Endodermal cell (in vitro differentiated cells): Measurements from ENCODE around the gene STAMBP. TPM values are rescaled to one million over a fixed set of nuclear protein-coding genes. Genes with fewer than 3 reads are reported as not detected.
"Not testable (repeated sequence)": the region's sequence is repeated elsewhere in the genome, so short reads cannot be mapped to it uniquely, and the experiment has no call there.

ENCODE experiments used
- DNase-seq: peaks from one replicate; pipeline ENCODE4 v3.0.0-alpha.2; 2017
- H3K27ac ChIP-seq: 2 replicates; pipeline ENCODE4 v1.5.1; 2013; ENCODE audit warnings: mild to moderate bottlenecking, low read depth, low read length, moderate library complexity
- H3K27me3 ChIP-seq: 2 replicates; pipeline ENCODE4 v1.6.1; 2013; ENCODE audit warnings: mild to moderate bottlenecking, low read length, moderate library complexity; ENCODE audit not compliant: insufficient read depth, control insufficient read depth, poor library complexity, severe bottlenecking
- H3K36me3 ChIP-seq: 2 replicates; pipeline ENCODE4 v1.7.0; 2013; ENCODE audit warnings: mild to moderate bottlenecking, low read length, moderate library complexity; ENCODE audit not compliant: control insufficient read depth, insufficient read depth
- H3K4me1 ChIP-seq: one replicate; pipeline ENCODE4 v1.7.0; 2013; ENCODE audit warnings: low read length; ENCODE audit not compliant: control insufficient read depth, insufficient read depth
- H3K4me3 ChIP-seq: 2 replicates; pipeline ENCODE4 v1.5.1; 2013; ENCODE audit warnings: mild to moderate bottlenecking, low read length, moderate library complexity
- H3K9ac ChIP-seq: 2 replicates; pipeline ENCODE4 v1.6.1; 2013; ENCODE audit warnings: mild to moderate bottlenecking, low read length, moderate library complexity; ENCODE audit not compliant: poor library complexity, severe bottlenecking; ENCODE audit errors: extremely low read depth
- H3K9me3 ChIP-seq: 2 replicates; pipeline ENCODE4 v1.6.1; 2013; ENCODE audit warnings: mild to moderate bottlenecking, low read length, moderate library complexity; ENCODE audit not compliant: control insufficient read depth
- H3K27ac Mint-ChIP-seq: 2 replicates; pipeline ENCODE4 v1.8.0; 2020; ENCODE audit warnings: mixed read lengths
- H3K27me3 Mint-ChIP-seq: 2 replicates; pipeline ENCODE4 v1.8.0; 2021; ENCODE audit warnings: mild to moderate bottlenecking, mixed read lengths; ENCODE audit not compliant: insufficient read depth
- H3K36me3 Mint-ChIP-seq: 2 replicates; pipeline ENCODE4 v1.8.0; 2020; ENCODE audit warnings: low read depth, mixed read lengths
- H3K4me1 Mint-ChIP-seq: 2 replicates; pipeline ENCODE4 v1.8.0; 2020; ENCODE audit warnings: mixed read lengths
- H3K4me3 Mint-ChIP-seq: 2 replicates; pipeline ENCODE4 v1.8.0; 2020; ENCODE audit warnings: mild to moderate bottlenecking, moderate library complexity, mixed read lengths
- H3K9me3 Mint-ChIP-seq: 2 replicates; pipeline ENCODE4 v1.8.0; 2020; ENCODE audit warnings: mild to moderate bottlenecking, mixed read lengths
- CTCF ChIP-seq: fragments of 200-600 bp; sonication (generic); conservative IDR thresholded peaks from 2 replicates; pipeline ENCODE4 v1.5.0; 2021; ENCODE audit warnings: antibody characterized with exemption, mild to moderate bottlenecking
- whole genome bisulfite sequencing, 2 experiments: methylation state at CpG; one replicate each; pipeline versions ENCODE4 v1.1.5 to v1.1.7; 2013; ENCODE audit warnings: missing lambda C conversion rate in 2 of 2, mixed read lengths in 1 of 2; ENCODE audit not compliant: insufficient coverage in 1 of 2, insufficient read length in 1 of 2; 5-methylcytosine and 5-hydroxymethylcytosine counted together
- long read RNA-seq, 4 experiments: library from polyadenylated mRNA in 2 of 4; library from RNA in 1 of 4; library from capped mRNA in 1 of 4; stranded (forward) in 3 of 4; unstranded in 1 of 4; transcript quantifications; one replicate each; pipeline ENCODE4 v2.0.0, GENCODE V29; 2020 to 2021; ENCODE audit warnings: inconsistent platforms in 1 of 4
- polyA plus RNA-seq, 2 experiments: library from polyadenylated mRNA; stranded (reverse); fragments of 50-300 nt; gene quantifications; one replicate each; pipeline ENCODE4 v1.2.3, GENCODE V29; 2013
- total RNA-seq, 2 donors: library from RNA; stranded (reverse); fragmentation: NEBNext Ultra II Directional in 1 of 2; extraction: Animal tissue kit (Norgen Biotek cat#: 25700) in 1 of 2; gene quantifications; 2 replicates in 1 of 2; 3 replicates in 1 of 2; pipeline ENCODE4 v1.2.1, GENCODE V29; 2021

Gene STAMBP
- total RNA-seq, result 10 to 100 TPM; 41.6 to 42.4 TPM
- 51.0 TPM for polyA plus RNA-seq (2013, experiment 1 of 2)
- 54.2 TPM for polyA plus RNA-seq (2013, experiment 2 of 2)
- long read RNA-seq, experiment 1, full-length matches to known transcripts, result 1 of 18 reads
- long read RNA-seq, experiment 1, partial matches to known transcripts, result 13 of 18 reads
- long read RNA-seq, experiment 1, other reads (novel, unspliced or antisense), result 4 of 18 reads
- long read RNA-seq, experiment 2, full-length matches to known transcripts, result 42 of 84 reads
- long read RNA-seq, experiment 2, partial matches to known transcripts, result 8 of 84 reads
- long read RNA-seq, experiment 2, other reads (novel, unspliced or antisense), result 34 of 84 reads
- long read RNA-seq, experiment 3, full-length matches to known transcripts, result 60 of 110 reads
- long read RNA-seq, experiment 3, partial matches to known transcripts, result 10 of 110 reads
- long read RNA-seq, experiment 3, other reads (novel, unspliced or antisense), result 40 of 110 reads
- long read RNA-seq, experiment 4, full-length matches to known transcripts, result 31 of 58 reads
- long read RNA-seq, experiment 4, partial matches to known transcripts, result 17 of 58 reads
- long read RNA-seq, experiment 4, other reads (novel, unspliced or antisense), result 10 of 58 reads

DNA sequence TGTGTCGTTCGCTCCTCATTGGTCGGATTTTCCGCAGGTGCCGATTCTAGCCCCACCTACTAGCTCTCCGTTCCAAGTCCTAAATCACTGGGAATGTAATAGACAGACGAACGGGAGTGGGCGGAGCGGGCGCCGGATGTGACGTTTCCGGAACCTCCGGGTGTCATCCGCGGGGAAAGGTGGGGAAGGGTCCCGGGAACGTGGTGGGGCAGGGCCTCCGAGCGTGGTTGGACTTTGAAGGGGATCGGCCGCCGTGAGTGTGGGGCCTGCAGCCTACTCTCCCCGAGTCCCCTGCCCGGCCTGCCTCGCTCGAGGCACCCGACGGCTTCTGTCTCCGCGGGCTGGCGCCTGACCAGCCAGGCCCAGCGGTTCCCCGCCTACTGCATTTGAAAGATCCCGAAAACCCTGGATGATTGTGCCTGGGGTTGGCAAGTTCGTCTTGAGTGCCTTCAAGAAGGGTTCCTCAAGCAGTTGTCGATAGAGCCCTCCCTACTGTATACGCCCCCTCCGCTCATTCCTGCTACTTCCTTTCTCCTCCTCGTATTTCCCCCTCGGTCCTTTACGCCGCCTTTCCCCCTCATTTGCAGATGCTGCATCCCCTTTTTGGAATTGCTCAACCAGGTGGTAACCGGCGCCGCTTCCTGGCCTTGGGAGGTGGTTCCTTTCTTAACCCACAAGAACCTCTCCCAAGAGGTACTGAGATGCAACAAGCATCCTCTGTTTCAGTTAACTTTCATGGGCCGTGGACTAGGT is at the start of gene STAMBP:
STAMBP (plus strand) TSS at position 144 of the 753 bp plus-strand sequence. CDS start 1,896 bp downstream, outside the sequence.
- H3K36me3 ChIP-seq, result peaks cover 27% of the 10 kb centered on the region
- peaks cover 17% of the 10 kb centered on the region for H3K4me1 Mint-ChIP-seq
- peak within 1 kb of the TSS; percentile 90 for H3K4me3 ChIP-seq
- no peaks in the 10 kb centered on the region for H3K9me3 ChIP-seq
- H3K27ac Mint-ChIP-seq, result peak within 1 kb of the TSS; percentile 97
- WGBS, 2 experiments, result 0 to 1% methylated on average over 19 to 48 of the region's 48 CpGs
- H3K4me1 ChIP-seq, result peaks cover 3% of the 10 kb centered on the region
- peak within 1 kb of the TSS; percentile 73 for H3K9ac ChIP-seq
- peaks cover 25% of the 10 kb centered on the region for H3K27me3 Mint-ChIP-seq
- H3K27ac ChIP-seq, result peak within 1 kb of the TSS; percentile 57
- H3K9me3 Mint-ChIP-seq, result peaks cover 3% of the 10 kb centered on the region
- TF ChIP-seq CTCF, result no peak
- peaks cover 21% of the 10 kb centered on the region for H3K36me3 Mint-ChIP-seq
- peak within 1 kb of the TSS; percentile 94 for H3K4me3 Mint-ChIP-seq
- H3K27me3 ChIP-seq, result peaks cover 28% of the 10 kb centered on the region
- DNase-seq, result peak; percentile 98

DNA sequence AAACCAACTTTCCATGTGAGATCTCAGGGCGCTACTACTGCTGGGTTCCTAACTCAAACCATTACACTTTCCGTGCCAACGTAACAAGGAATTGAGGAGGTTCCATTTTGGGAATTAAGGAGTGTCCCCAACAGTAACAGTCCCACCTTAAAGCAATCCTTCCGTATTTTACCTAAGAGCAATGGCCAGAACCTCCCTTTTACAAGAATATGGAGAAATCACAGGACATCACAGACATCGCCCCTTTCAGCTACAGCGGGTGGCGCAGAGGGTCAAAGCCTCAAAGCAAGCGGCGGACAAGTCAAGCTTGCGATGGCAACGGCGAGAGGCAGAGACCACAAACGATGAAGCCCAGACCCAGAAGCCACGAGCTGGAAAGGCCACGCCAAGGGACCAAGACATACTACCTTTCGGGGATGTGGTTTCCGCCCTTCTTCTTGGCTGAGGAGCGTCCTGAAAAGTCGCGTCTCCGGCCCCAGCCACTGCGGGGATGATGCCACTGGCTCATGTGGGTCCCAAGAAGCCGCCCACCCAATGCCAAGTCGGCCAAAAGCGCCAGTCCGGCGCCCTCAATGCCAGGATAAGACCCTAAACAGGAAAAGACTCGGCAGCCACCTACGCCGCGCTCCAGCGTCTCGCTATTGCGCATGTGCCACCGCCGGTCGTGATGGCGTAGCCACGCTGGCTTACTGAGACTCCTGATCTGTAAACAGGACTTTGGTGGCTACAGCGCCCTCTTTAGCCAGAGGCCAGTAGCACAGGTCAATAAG is 49.1 kb upstream of the STAMBP start, which contains the start of gene DUSP11:
DUSP11 (minus strand) TSS at position 637 of the 770 bp plus-strand sequence; CDS start at position 508, 129 bp downstream.
- H3K9me3 ChIP-seq, result no peaks in the 10 kb centered on the region
- H3K4me1 Mint-ChIP-seq, result peaks cover 5% of the 10 kb centered on the region
- H3K27me3 ChIP-seq, result no peaks in the 10 kb centered on the region
- H3K4me3 ChIP-seq, result peak within 1 kb of the TSS; percentile 92
- 0% methylated on average over 21 to 40 of the region's 40 CpGs for WGBS, 2 experiments
- H3K27ac ChIP-seq, result no peak within 1 kb of the TSS
- H3K27ac Mint-ChIP-seq, result peak within 1 kb of the TSS; percentile 96
- H3K4me1 ChIP-seq, result no peaks in the 10 kb centered on the region
- peaks cover 22% of the 10 kb centered on the region for H3K36me3 ChIP-seq
- peak within 1 kb of the TSS; percentile 89 for H3K9ac ChIP-seq
- peak; percentile 99 for DNase-seq
- peak; percentile 90 for TF ChIP-seq CTCF
- no peaks in the 10 kb centered on the region for H3K27me3 Mint-ChIP-seq
- no peaks in the 10 kb centered on the region for H3K9me3 Mint-ChIP-seq
- peaks cover 22% of the 10 kb centered on the region for H3K36me3 Mint-ChIP-seq
- H3K4me3 Mint-ChIP-seq, result peak within 1 kb of the TSS; percentile 97

- WGBS, 2 experiments, result 0 to 11% methylated on average over 1 to 7 of the region's 7 CpGs
- no peak for DNase-seq
- Mint-ChIP-seq H3K36me3 (peaks cover 17% of the 10 kb centered on the region), H3K4me3 (peak overlapping the region; percentile 97), H3K27ac (no peak overlapping the region), H3K4me1 (peaks cover 5% of the 10 kb centered on the region), H3K27me3 (no peaks in the 10 kb centered on the region), H3K9me3 (no peaks in the 10 kb centered on the region)
- Histone ChIP-seq H3K27me3 (no peaks in the 10 kb centered on the region), H3K27ac (no peak overlapping the region), H3K9me3 (no peaks in the 10 kb centered on the region), H3K36me3 (peaks cover 16% of the 10 kb centered on the region), H3K4me3 (peak overlapping the region; percentile 92), H3K4me1 (no peaks in the 10 kb centered on the region), H3K9ac (no peak overlapping the region)
- no peak for TF ChIP-seq CTCF
These were observed 48.6 kb upstream of the STAMBP start for GRCh38 chr2:73780237-73780582.

- DNase-seq, result peak; percentile 43
- H3K27me3 Mint-ChIP-seq, H3K4me1 ChIP-seq, H3K36me3 Mint-ChIP-seq, H3K4me3 ChIP-seq, H3K27me3 ChIP-seq, H3K4me1 Mint-ChIP-seq, H3K4me3 Mint-ChIP-seq, H3K27ac ChIP-seq, H3K9me3 Mint-ChIP-seq, H3K9me3 ChIP-seq, H3K36me3 ChIP-seq, H3K9ac ChIP-seq, H3K27ac Mint-ChIP-seq: not testable (repeated sequence)
- WGBS, 2 experiments, result 85 to 93% methylated on average over 8 to 15 of the region's 15 CpGs
These were observed 45.4 kb upstream of the STAMBP start for GRCh38 chr2:73783402-73783801.
